OCI-LY3 (cell line): ENCODE measurements around the gene ASIC4.
A peak's percentile ranks its signal among the peaks of the same experiment; 100 is the strongest.

Experiments used
- H2AFZ ChIP-seq: fragments of 200-600, 300-600 bp; shearing (Covaris generic); 2 replicates; pipeline ENCODE4 v1.6.0; 2014; ENCODE audit warnings: antibody characterized with exemption, low read depth, low read length
- H3K27ac ChIP-seq: fragments of 200-600, 300-600 bp; sonication (generic); 2 replicates; pipeline ENCODE4 v1.5.1; 2014; ENCODE audit warnings: mild to moderate bottlenecking, low read length, moderate library complexity, mixed read lengths
- H3K27me3 ChIP-seq: fragments of 200-600, 300-600 bp; sonication (generic); 2 replicates; pipeline ENCODE4 v1.6.1; 2014; ENCODE audit warnings: low read depth, low read length, mixed read lengths
- H3K36me3 ChIP-seq: fragments of 200-600, 300-600 bp; sonication (generic); replicated peaks from 2 replicates; pipeline ENCODE3; 2014; ENCODE audit warnings: low read depth, low read length, mixed read lengths
- H3K4me1 ChIP-seq: fragments of 300-600, 200-600 bp; sonication (generic); 2 replicates; pipeline ENCODE4 v1.6.1; 2014; ENCODE audit warnings: low read length, mixed read lengths
- H3K4me2 ChIP-seq: fragments of 200-600, 300-600 bp; sonication (generic); 2 replicates; pipeline ENCODE4 v1.6.1; 2014; ENCODE audit warnings: low read length, mixed read lengths
- H3K4me3 ChIP-seq: fragments of 300-600, 200-600 bp; sonication (generic); 2 replicates; pipeline ENCODE4 v1.5.1; 2014; ENCODE audit warnings: antibody characterized with exemption, mild to moderate bottlenecking, low read length, moderate library complexity
- H3K79me2 ChIP-seq: fragments of 300-600, 200-600 bp; shearing (Covaris generic); 2 replicates; pipeline ENCODE4 v1.6.1; 2014; ENCODE audit warnings: mild to moderate bottlenecking, low read length, mixed read lengths
- H3K9ac ChIP-seq: fragments of 300-600, 200-600 bp; shearing (Covaris generic); 2 replicates; pipeline ENCODE4 v1.6.0; 2014; ENCODE audit warnings: mild to moderate bottlenecking, low read length, moderate library complexity
- H3K9me3 ChIP-seq: fragments of 200-600, 300-600 bp; shearing (Covaris generic); 2 replicates; pipeline ENCODE4 v1.6.1; 2014; ENCODE audit warnings: low read length, mixed read lengths; ENCODE audit not compliant: insufficient read depth
- H4K20me1 ChIP-seq: fragments of 200-600, 300-600 bp; sonication (generic); 2 replicates; pipeline ENCODE4 v1.6.1; 2016; ENCODE audit warnings: low read length, mixed read lengths; ENCODE audit not compliant: insufficient read depth
- EZH2phosphoT487 ChIP-seq: fragments of 200-600 bp; shearing (Covaris generic); IDR thresholded peaks from 2 replicates; pipeline ENCODE4 v1.6.1; 2018; ENCODE audit warnings: antibody characterized with exemption, mixed run types, low read depth
- TF ChIP-seq, protein P1 (sequence below): fragments of 200-600, 300-600 bp; sonication (generic); IDR thresholded peaks from 2 replicates; pipeline ENCODE4 v1.5.1; 2014; ENCODE audit warnings: antibody characterized with exemption, low read length, low read depth

Gene ASIC4

DNA sequence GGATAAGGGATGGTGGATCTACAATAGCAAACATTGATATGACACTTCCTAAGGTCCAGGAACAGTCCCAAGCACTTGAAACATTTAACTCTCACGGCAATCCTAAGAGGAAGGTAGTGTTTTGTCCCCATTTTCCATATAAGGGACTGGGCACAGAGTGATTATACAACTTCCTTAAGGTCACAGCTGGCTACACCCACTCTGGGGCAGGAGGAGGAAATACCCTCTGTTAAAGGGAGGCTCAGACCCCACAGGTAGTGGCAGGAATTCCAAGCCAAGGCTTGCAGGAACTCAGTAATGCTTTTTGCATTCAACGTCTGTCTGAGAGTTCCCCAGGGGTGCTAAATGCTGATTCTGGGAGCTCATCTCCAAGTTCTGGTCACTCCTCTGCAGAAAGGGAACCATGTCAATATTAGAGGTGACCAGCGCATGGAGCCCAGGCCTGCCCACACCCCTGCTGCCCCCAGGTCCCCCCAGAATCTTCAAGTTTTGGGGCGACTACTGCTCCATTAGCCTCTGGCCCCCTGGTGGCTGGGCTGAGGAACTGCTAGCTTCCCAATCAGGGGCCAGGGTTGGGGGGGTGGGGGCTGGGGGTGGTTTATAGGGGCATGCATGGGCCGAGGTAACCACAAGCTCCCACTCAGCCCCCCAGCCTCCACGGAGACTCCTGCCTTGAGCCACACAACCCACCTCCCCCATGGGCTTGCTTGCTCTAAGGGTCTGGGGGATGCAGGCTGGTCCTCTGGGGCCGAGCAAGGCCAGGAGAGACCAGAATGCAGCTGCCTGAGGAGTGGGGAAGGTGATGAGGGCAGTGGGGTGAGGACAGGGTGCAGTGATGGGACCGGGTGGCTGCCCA is 46.0 kb downstream of the ASIC4 start:
- Histone ChIP-seq H3K4me2 (0 out of 2 replicates have a peak overlapping the region, but pooled peaks have one; percentile 13), H3K9ac (no peak overlapping the region), H3K4me1 (no peaks in the 10 kb centered on the region), H3K4me3 (no peak overlapping the region), H3K27me3 (no peaks in the 10 kb centered on the region), H4K20me1 (no peaks in the 10 kb centered on the region), H3K9me3 (no peaks in the 10 kb centered on the region), H2AFZ (0 out of 2 replicates have a peak overlapping the region, but pooled peaks have one; percentile 39), H3K79me2 (no peaks in the 10 kb centered on the region), H3K27ac (no peak overlapping the region), H3K36me3 (no peaks in the 10 kb centered on the region)
- TF ChIP-seq, protein P1, sequence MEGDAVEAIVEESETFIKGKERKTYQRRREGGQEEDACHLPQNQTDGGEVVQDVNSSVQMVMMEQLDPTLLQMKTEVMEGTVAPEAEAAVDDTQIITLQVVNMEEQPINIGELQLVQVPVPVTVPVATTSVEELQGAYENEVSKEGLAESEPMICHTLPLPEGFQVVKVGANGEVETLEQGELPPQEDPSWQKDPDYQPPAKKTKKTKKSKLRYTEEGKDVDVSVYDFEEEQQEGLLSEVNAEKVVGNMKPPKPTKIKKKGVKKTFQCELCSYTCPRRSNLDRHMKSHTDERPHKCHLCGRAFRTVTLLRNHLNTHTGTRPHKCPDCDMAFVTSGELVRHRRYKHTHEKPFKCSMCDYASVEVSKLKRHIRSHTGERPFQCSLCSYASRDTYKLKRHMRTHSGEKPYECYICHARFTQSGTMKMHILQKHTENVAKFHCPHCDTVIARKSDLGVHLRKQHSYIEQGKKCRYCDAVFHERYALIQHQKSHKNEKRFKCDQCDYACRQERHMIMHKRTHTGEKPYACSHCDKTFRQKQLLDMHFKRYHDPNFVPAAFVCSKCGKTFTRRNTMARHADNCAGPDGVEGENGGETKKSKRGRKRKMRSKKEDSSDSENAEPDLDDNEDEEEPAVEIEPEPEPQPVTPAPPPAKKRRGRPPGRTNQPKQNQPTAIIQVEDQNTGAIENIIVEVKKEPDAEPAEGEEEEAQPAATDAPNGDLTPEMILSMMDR: peak; percentile 49
- no peak for TF ChIP-seq EZH2phosphoT487

DNA sequence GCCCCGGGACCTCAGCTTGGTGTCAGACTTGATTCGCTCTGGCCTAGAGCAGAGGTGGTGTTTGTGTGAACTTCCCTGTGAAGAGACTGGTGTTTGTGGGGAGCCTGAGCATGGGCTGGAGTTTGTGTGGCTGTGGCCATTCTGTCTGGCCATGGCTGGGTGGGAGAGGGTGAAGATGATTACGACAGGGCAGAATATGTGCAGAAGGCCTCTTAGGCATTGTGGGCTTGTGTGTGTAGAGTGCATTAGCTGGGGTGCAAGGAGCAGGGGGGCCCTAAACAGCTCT is 46.6 kb downstream of the ASIC4 start:
- Histone ChIP-seq H3K9ac (no peak overlapping the region), H3K9me3 (no peaks in the 10 kb centered on the region), H3K4me1 (no peaks in the 10 kb centered on the region), H3K79me2 (no peaks in the 10 kb centered on the region), H3K36me3 (no peaks in the 10 kb centered on the region), H3K27ac (no peak overlapping the region), H3K4me2 (no peak overlapping the region), H4K20me1 (no peaks in the 10 kb centered on the region), H2AFZ (no peak overlapping the region), H3K4me3 (no peak overlapping the region), H3K27me3 (no peaks in the 10 kb centered on the region)
- TF ChIP-seq EZH2phosphoT487: no peak
- TF ChIP-seq, protein P1: no peak

DNA sequence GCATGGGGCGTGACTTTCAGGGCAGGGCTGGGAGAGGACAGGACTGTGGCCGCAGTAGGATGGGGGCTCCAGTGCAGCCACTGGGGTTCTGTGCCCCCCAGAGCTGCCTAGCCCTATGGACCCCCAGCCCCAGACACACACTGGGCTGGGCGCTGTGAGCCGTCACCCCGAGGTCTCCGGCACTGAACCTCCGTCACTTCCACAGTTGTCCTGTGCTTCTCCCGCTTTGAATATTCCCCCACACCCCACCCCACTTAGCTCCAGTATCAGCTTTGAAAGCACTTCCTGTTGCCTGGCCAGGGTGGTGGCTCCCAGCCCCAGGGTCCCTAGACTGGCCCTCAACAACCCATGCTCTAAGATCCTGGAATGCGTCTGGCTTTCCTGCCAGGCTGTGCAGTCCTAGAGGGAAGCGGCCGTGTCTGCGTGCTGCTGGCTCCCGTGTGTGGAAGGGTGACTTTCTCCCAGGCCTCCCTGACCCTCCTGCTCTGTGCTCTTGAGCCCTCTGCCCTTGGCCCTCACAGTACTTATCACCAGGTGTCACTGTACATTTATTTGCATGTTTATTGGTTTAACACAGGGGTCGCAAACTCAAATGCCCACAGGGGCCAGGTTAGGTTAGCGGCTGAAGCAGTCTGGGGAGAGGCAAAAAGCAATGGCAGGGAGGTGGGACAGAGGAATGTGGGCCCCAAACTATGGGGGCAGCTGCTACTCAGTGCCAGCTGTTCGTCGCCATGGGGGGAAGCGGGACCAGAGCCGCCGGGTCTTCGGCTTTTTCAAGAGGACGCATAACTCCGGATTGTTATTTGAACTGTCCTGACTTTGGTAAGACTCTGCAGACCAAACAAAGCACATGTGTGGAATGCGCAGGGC is 47.1 kb downstream of the ASIC4 start:
- no peak overlapping the region for H3K4me3 ChIP-seq
- no peak overlapping the region for H2AFZ ChIP-seq
- no peaks in the 10 kb centered on the region for H4K20me1 ChIP-seq
- H3K36me3 ChIP-seq: no peaks in the 10 kb centered on the region
- H3K79me2 ChIP-seq: no peaks in the 10 kb centered on the region
- H3K4me2 ChIP-seq: no peak overlapping the region
- TF ChIP-seq, protein P1: no peak
- no peak for TF ChIP-seq EZH2phosphoT487
- H3K9me3 ChIP-seq: no peaks in the 10 kb centered on the region
- H3K27ac ChIP-seq: no peak overlapping the region
- no peaks in the 10 kb centered on the region for H3K4me1 ChIP-seq
- H3K27me3 ChIP-seq: no peaks in the 10 kb centered on the region
- no peak overlapping the region for H3K9ac ChIP-seq
